Cardiac septum (tissue), 1 donor: Measurements from ENCODE around the gene SLITRK6. TPM values are rescaled to one million over a fixed set of nuclear protein-coding genes. Genes with fewer than 3 reads are reported as not detected.
"Not testable (repeated sequence)": the region's sequence is repeated elsewhere in the genome, so short reads cannot be mapped to it uniquely, and the experiment has no call there.

ENCODE experiments used
- DNase-seq: peaks from one replicate; pipeline ENCODE4 v3.0.0-alpha.2; 2020; ENCODE audit warnings: low spot score
- intact Hi-C: fragments of 100-400 bp; cut with DNase I; formaldehyde crosslinking; loops from one replicate; pipeline ENCODE4 v1.14.0; 2022
- total RNA-seq: library from RNA; stranded (reverse); fragmentation: NEBNext Ultra II Directional; extraction: Animal tissue kit (Norgen Biotek cat#: 25700); gene quantifications from one replicate; pipeline ENCODE4 v1.2.1, GENCODE V29; 2021
- donor health status: DM: no; HTN: no; CAD: no.

The SLITRK6 gene
- total RNA-seq, 1 donor from 2014 or later = 0.11 TPM

- intact Hi-C loops, DNase-seq: not testable (repeated sequence)
Measured at GRCh38 chr13:85743201-85743770, 55.9 kb downstream of the SLITRK6 start.
